Measurements from ENCODE around the gene MED14. TPM values are rescaled to one million over a fixed set of nuclear protein-coding genes. Genes with fewer than 3 reads are reported as not detected.

MED14 gene
- total and polyA plus RNA-seq, 10 of the 15 experiments (the other 5 are each of a cell fraction or from before 2014, with no cell fraction given) = 8.8 to 99.4 (median 29.4) TPM

- no peaks in the 10 kb centered on the region for H3K36me3 ChIP-seq (ENCODE audit: control insufficient read depth in 2 of 2, insufficient read depth in 2 of 2, low read length in 1 of 2)
- no peaks in the 10 kb centered on the region for H3K79me2 ChIP-seq (ENCODE audit: control insufficient read depth, insufficient read depth, low read length)
- RAD21 ChIA-PET (ENCODE audit: unreplicated experiment) = no interaction called here
- no peaks in the 10 kb centered on the region; a peak in 1 of 4 replicates for H3K27me3 ChIP-seq (replicated peaks in 1 of 2; ENCODE audit: control insufficient read depth in 2 of 2, insufficient read depth in 2 of 2, low read length in 1 of 2)
- POLR2A ChIA-PET = no interaction called here
- no peak for ATAC-seq
- CTCF ChIA-PET = no interaction called here
- no peak overlapping the region for H3K4me2 ChIP-seq (ENCODE audit: control insufficient read depth, insufficient read depth)
- no peak for DNase-seq (ENCODE audit: low read depth, low spot score)
- no peak overlapping the region for H3K4me3 ChIP-seq
- no peaks in the 10 kb centered on the region for H3K9me3 ChIP-seq (replicated peaks; ENCODE audit: control insufficient read depth, insufficient read depth, low read length)
- no peaks in the 10 kb centered on the region for H3K4me1 ChIP-seq (ENCODE audit: control insufficient read depth, insufficient read depth, low read length)
- intact Hi-C loops (cut with micrococcal nuclease; ENCODE audit: unreplicated experiment) = no loop called here
- no TSS peak for BruUV-seq (replicated peaks)
- no peak overlapping the region for H3K27ac ChIP-seq (ENCODE audit: control insufficient read depth, insufficient read depth)
- 69% methylated on average over 7 of the region's 7 CpGs for WGBS (ENCODE audit: insufficient coverage, insufficient replicate concordance, low lambda C conversion rate, missing lambda C conversion rate)
- in situ Hi-C loops (cut with MboI) = no loop called here
- no peak for FAIRE-seq
- H4K20me1 ChIP-seq (ENCODE audit: control insufficient read depth, insufficient read depth) = no peaks in the 10 kb centered on the region
- TF ChIP-seq IKZF1 (conservative IDR thresholded peaks at IDR 0.05) (no peak), ZNF217 (IDR thresholded peaks at IDR 0.05) (no peak), KAT2A (conservative IDR thresholded peaks at IDR 0.05; ENCODE audit: control insufficient read depth, low read depth, low read length) (no peak), IRF5 (IDR thresholded peaks at IDR 0.05; ENCODE audit: borderline replicate concordance) (no peak), NKRF (conservative IDR thresholded peaks at IDR 0.05) (no peak), ZNF24 (IDR thresholded peaks at IDR 0.05) (no peak), ATF2 (IDR thresholded peaks at IDR 0.05; ENCODE audit: low read length) (no peak), SMC3 (IDR thresholded peaks at IDR 0.05; ENCODE audit: borderline replicate concordance, low read length) (no peak), RAD51 (IDR thresholded peaks at IDR 0.05) (no peak), BCL3 (IDR thresholded peaks at IDR 0.05; ENCODE audit: borderline replicate concordance, insufficient read depth, low read depth, low read length, poor library complexity, severe bottlenecking) (no peak)
- SMC1A ChIA-PET (ENCODE audit: uncharacterized antibody, unreplicated experiment) = interaction anchor here (1.0 kb wide), 1 partner anchor 121 kb away, joined by 3 read pairs; no protein-coding TSS in a partner anchor
- H3K9ac ChIP-seq (ENCODE audit: control insufficient read depth, insufficient read depth, low read length) = no peak overlapping the region
- no peak overlapping the region for H2AFZ ChIP-seq (ENCODE audit: control insufficient read depth, low read depth, low read length)
These were observed 37.8 kb upstream of the MED14 start for GRCh38 chrX:40773188-40773587.

All from GM12878 (cell line).